ENCODE measurements around the gene SFRP5. TPM values are rescaled to one million over a fixed set of nuclear protein-coding genes. Genes with fewer than 3 reads are reported as not detected.

SFRP5 gene
- total RNA-seq, 4 donors from 2014 or later: 0.24 to 59.1 TPM; not detected in 2

DNA sequence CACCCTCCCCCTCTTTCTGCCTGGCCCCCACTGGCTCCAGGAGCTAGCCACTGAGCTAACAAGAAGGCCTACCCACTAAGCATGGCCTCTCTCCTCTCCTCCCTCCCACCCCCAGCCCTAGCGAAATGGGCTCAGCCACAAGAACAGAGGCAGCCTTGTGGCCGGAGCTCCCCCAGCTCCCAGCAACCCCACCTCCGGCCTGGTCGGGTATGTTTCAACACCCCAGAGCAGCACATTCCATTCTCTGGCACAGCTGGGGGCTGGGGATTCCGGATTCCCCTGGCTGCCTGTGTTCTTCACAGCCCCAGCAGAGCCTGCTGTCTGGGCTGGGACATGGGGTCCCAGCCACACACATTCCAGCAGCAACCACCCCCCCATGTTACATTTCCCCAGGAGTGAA lies 9.0 kb downstream of the SFRP5 start:
- DNase-seq: no peak
- TF ChIP-seq, protein P1, sequence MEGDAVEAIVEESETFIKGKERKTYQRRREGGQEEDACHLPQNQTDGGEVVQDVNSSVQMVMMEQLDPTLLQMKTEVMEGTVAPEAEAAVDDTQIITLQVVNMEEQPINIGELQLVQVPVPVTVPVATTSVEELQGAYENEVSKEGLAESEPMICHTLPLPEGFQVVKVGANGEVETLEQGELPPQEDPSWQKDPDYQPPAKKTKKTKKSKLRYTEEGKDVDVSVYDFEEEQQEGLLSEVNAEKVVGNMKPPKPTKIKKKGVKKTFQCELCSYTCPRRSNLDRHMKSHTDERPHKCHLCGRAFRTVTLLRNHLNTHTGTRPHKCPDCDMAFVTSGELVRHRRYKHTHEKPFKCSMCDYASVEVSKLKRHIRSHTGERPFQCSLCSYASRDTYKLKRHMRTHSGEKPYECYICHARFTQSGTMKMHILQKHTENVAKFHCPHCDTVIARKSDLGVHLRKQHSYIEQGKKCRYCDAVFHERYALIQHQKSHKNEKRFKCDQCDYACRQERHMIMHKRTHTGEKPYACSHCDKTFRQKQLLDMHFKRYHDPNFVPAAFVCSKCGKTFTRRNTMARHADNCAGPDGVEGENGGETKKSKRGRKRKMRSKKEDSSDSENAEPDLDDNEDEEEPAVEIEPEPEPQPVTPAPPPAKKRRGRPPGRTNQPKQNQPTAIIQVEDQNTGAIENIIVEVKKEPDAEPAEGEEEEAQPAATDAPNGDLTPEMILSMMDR (IDR thresholded peaks at IDR 0.05): no peak
- no peak for TF ChIP-seq POLR2A (IDR thresholded peaks at IDR 0.05)

DNA sequence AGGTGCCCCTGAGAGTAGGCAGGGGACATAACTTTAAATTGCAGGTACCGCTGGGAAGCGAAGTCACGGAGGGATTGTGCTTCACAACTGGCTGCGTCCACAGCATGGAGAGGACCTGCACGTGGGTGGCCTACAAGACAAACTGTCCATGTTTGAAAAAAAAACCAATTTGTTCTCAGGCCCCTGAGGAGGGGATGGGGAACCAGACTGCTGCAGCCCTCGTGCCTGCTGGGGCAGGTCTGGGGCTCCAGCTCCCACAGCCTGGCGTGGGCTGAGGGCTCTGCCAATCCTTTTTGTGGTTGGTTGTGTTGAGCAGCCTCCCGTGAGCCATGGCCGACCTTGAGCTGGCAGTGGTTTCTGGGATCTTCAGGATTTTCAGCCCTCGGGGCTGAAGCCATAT lies 9.7 kb downstream of the SFRP5 start:
- Histone ChIP-seq H3K9me3 (no peaks in the 10 kb centered on the region), H3K36me3 (no peaks in the 10 kb centered on the region), H3K4me3 (no peak overlapping the region), H3K27me3 (no peaks in the 10 kb centered on the region), H3K27ac (no peak overlapping the region), H3K4me1 (no peaks in the 10 kb centered on the region)
- TF ChIP-seq, protein P1 (IDR thresholded peaks at IDR 0.05): no peak
- no peak for TF ChIP-seq POLR2A (IDR thresholded peaks at IDR 0.05)
- intact Hi-C loops (cut with DNase I; ENCODE audit: low total_unique reads): no loop called here
- DNase-seq: no peak

More for the DNA sequence above, 9.0 kb downstream of the SFRP5 start:
- H3K27me3 ChIP-seq: no peaks in the 10 kb centered on the region
- no peak overlapping the region for H3K4me3 ChIP-seq
- intact Hi-C loops (cut with DNase I; ENCODE audit: low total_unique reads): no loop called here
- H3K36me3 ChIP-seq: no peaks in the 10 kb centered on the region
- H3K4me1 ChIP-seq: no peaks in the 10 kb centered on the region
- H3K27ac ChIP-seq: no peak overlapping the region
- no peaks in the 10 kb centered on the region for H3K9me3 ChIP-seq

DNA sequence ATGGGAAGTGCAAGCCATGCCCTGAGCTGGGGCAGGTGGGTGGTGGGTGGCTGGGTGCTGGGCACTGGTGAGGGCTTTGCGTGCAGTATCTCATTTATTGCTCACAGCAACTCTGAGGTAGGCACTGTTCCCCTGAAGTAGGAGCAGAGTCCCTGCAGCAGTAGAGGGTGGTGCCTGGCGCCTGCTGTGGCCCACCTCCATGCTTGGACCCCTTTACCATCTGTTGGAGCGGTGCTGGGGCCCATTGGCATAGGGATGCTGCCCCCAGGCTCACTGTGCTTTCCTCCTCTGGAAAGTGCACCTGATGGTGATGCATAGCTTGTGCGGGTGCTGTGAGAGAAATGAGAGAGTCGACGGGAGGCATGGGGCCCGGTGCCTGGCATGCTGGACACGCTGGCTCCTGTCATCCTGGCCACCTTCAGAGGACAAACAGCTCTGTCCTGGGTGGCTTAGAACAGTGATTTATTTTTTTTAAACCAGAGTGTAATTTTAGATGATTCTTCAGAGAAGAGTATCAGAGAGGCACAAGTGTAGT lies 10.4 kb downstream of the SFRP5 start:
- TF ChIP-seq POLR2A (IDR thresholded peaks at IDR 0.05): no peak
- TF ChIP-seq, protein P1 (IDR thresholded peaks at IDR 0.05): no peak
- Histone ChIP-seq H3K4me3 (no peak overlapping the region), H3K4me1 (no peaks in the 10 kb centered on the region), H3K27me3 (no peaks in the 10 kb centered on the region), H3K27ac (no peak overlapping the region), H3K36me3 (no peaks in the 10 kb centered on the region), H3K9me3 (no peaks in the 10 kb centered on the region)
- intact Hi-C loops (cut with DNase I; ENCODE audit: low total_unique reads): no loop called here
- DNase-seq: no peak

DNA sequence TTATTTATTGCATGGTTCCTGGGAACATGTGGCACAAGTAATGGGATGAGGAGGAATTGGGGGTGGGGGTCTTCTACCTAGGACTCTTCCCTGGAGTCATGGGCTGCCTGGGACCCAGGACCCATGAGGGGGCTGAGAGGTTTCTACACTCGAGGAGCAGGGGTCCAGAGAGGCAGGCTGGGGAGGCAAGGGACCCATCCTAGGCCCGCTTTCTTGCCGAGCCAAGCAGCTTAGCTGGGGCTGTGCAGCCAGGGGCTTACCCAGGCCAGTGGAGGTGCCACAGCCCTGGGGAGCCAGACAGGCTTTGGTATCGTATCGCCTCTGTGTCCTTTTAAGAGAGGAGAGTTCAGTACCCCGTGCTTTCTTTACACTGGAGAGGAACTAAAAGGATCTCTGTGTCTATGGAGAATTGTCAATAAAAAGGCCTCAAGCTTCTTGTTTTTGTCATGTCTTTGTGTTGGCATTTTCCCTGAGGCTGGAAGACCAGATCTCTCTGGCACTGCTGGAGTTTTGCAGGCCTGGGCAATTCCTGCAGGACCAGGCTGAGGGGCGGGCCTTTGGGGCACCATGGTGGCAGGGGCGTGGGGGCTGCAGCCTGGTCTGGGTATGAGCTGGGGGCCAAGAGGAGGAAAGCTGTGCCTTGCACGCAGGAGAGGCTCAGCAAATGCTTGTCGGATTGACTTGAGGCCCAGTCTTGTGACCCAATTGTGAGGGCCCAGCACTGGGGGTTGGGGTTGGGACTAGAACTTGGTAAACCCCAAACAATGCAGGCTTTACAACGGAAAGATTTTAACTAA lies 11.1 kb downstream of the SFRP5 start:
- TF ChIP-seq, protein P1 (IDR thresholded peaks at IDR 0.05): no peak
- TF ChIP-seq POLR2A (IDR thresholded peaks at IDR 0.05): no peak
- intact Hi-C loops (cut with DNase I; ENCODE audit: low total_unique reads): no loop called here
- no peak overlapping the region for H3K4me3 ChIP-seq
- H3K4me1 ChIP-seq: no peaks in the 10 kb centered on the region
- no peak for DNase-seq
- H3K27ac ChIP-seq: no peak overlapping the region
- no peaks in the 10 kb centered on the region for H3K9me3 ChIP-seq
- H3K36me3 ChIP-seq: no peaks in the 10 kb centered on the region
- H3K27me3 ChIP-seq: no peaks in the 10 kb centered on the region

DNA sequence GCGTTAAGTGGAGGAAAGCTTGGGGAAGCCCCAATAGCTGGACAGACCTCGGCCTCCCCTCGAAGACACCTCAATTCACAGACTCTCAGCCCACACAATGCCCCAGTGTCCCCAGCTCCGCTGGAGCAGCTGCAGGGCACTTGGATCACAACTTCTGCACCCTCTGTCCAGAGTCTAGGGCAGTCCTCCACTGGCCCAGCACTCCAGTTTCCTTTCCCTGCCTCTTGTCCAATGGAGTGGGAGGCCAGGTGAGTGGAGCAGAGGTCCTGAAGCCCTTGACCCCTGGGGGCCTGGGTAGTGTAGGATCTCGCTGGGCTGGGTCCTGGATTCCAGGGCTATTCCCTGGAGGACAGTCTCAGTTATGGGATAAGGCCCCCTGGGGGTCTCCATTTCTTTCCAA lies 11.9 kb downstream of the SFRP5 start:
- Histone ChIP-seq H3K27me3 (no peaks in the 10 kb centered on the region), H3K4me3 (no peak overlapping the region), H3K27ac (no peak overlapping the region), H3K4me1 (no peaks in the 10 kb centered on the region), H3K36me3 (no peaks in the 10 kb centered on the region), H3K9me3 (no peaks in the 10 kb centered on the region)
- intact Hi-C loops (cut with DNase I; ENCODE audit: low total_unique reads): no loop called here
- TF ChIP-seq POLR2A (IDR thresholded peaks at IDR 0.05): no peak
- TF ChIP-seq, protein P1 (IDR thresholded peaks at IDR 0.05): no peak
- no peak for DNase-seq

Measured in uterus (tissue), 4 donors.